ENCODE results near the gene CBR3.

CBR3 gene

DNA sequence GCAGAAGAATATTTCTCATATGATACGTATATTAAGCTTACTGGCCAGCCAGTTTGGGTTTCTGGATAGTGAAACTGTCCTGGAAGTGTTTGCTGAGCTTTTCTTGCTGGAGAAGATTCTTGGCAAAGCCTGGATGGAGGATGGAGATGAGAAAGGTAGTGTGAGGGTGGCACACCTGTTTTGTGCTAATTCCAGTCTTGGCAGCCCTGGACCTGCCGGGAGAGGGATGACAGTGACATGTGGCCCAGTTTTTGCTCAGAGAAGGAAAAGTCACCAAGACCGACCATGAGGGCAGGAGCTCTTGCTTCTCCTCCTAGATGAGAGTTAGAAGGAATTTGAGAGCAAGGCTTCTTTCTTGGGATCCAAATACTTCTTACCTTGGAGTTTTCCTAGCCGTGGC lies 55.9 kb downstream of the CBR3 start:
- DNase-seq (ENCODE audit: low read depth), result no peak
- no peak overlapping the region for H3K4me3 ChIP-seq (ENCODE audit: low read depth, low read length)
- TF ChIP-seq, protein P1, sequence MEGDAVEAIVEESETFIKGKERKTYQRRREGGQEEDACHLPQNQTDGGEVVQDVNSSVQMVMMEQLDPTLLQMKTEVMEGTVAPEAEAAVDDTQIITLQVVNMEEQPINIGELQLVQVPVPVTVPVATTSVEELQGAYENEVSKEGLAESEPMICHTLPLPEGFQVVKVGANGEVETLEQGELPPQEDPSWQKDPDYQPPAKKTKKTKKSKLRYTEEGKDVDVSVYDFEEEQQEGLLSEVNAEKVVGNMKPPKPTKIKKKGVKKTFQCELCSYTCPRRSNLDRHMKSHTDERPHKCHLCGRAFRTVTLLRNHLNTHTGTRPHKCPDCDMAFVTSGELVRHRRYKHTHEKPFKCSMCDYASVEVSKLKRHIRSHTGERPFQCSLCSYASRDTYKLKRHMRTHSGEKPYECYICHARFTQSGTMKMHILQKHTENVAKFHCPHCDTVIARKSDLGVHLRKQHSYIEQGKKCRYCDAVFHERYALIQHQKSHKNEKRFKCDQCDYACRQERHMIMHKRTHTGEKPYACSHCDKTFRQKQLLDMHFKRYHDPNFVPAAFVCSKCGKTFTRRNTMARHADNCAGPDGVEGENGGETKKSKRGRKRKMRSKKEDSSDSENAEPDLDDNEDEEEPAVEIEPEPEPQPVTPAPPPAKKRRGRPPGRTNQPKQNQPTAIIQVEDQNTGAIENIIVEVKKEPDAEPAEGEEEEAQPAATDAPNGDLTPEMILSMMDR (conservative IDR thresholded peaks at IDR 0.05; ENCODE audit: low read depth, low read length), result no peak

DNA sequence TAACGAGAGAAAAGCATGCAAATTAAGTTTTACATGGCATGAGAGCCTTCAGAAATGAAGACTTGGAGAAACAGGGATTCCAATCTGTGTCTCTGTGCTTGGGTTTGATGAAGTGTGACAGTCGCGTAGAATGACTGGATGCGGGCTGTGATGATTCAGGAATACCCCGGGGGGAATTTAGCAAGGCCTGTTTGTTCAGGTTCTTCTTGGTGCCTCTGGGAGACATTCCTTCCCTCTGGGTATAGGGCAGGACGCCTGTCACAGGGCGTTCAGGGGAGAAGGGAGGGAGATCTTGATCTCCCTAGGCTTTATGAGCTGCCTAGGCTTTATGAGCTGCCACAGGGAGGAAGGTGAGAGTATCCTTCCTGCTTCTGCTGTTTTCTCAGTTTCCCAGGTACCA lies 58.3 kb downstream of the CBR3 start:
- TF ChIP-seq, protein P1 (conservative IDR thresholded peaks at IDR 0.05; ENCODE audit: low read depth, low read length), result no peak
- H3K4me3 ChIP-seq (ENCODE audit: low read depth, low read length), result no peak overlapping the region
- DNase-seq (ENCODE audit: low read depth), result no peak

DNA sequence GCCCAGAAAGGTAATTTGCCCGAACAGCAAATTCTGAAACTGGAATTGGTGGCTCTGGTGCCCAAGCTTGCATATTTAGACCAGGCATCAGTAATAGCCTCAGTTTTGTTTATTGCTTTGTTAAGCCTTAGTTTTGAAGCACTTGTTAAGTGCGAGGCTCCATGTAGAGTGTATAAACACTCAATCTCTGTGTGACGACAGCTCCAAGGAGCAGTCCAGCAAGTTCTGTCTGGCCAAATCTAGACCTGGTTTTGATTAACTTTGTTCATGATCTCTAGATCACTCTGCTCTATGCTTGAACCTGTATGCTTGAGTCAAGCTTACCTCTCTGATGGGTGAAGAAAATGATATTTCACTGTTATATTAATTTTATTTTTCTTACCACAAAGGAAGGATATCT lies 59.1 kb downstream of the CBR3 start:
- no peak overlapping the region for H3K4me3 ChIP-seq (ENCODE audit: low read depth, low read length)
- DNase-seq (ENCODE audit: low read depth), result no peak
- TF ChIP-seq, protein P1 (conservative IDR thresholded peaks at IDR 0.05; ENCODE audit: low read depth, low read length), result no peak

DNA sequence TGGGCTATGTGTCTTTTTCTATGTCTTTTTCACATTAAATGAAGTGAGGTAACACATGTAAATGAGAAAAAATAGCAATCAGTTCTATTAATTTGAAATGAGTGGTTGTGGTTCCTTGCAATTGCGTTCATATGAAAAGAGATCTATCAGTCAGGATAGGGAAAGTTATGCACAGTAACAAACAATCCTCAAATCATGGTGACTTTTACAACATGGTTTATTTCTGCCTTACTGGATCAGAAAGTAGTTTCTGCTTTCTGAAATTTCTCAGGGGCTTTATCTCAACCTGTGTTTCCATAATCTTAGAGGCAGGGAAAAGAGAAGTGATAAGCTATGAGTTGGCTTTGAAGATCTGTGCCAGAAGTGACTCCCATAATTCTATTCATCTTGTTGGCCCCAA lies 60.7 kb downstream of the CBR3 start:
- TF ChIP-seq, protein P1 (conservative IDR thresholded peaks at IDR 0.05; ENCODE audit: low read depth, low read length), result no peak
- DNase-seq (ENCODE audit: low read depth), result no peak
- H3K4me3 ChIP-seq (ENCODE audit: low read depth, low read length), result no peak overlapping the region

All from choroid plexus epithelial cell (primary cell).